ENCODE measurements around the gene AMT.
A peak's percentile ranks its signal among the peaks of the same experiment; 100 is the strongest.

The AMT gene

DNA sequence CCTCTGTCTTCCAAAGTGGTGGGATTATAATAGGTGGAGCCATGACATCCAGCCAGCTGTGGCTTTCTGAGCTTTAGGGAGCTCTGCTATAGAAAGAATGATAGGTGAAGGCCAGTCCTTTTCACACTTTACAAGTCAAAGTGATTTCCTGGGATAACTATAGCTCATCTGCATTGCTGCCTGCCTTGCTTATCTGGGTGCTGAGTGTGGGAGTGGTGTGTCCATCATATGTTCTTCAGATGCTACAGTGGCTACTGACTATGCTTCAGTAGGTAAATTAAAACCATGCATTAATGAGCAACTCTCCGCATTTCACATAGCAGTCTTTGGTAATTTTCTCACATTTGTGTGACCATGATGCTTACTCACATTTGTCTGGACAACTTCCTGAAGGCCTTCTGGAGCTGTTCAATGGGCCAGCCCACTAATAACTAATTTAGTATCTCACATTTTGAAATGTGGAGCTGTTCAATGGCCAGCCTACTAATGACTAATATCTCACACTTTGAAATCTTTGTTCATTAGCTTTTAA is 33.9 kb downstream of the AMT start:
- DNase-seq = no peak

- DNase-seq = no peak
These were observed 34.6 kb downstream of the AMT start for GRCh38 chr3:49387721-49388120.

DNA sequence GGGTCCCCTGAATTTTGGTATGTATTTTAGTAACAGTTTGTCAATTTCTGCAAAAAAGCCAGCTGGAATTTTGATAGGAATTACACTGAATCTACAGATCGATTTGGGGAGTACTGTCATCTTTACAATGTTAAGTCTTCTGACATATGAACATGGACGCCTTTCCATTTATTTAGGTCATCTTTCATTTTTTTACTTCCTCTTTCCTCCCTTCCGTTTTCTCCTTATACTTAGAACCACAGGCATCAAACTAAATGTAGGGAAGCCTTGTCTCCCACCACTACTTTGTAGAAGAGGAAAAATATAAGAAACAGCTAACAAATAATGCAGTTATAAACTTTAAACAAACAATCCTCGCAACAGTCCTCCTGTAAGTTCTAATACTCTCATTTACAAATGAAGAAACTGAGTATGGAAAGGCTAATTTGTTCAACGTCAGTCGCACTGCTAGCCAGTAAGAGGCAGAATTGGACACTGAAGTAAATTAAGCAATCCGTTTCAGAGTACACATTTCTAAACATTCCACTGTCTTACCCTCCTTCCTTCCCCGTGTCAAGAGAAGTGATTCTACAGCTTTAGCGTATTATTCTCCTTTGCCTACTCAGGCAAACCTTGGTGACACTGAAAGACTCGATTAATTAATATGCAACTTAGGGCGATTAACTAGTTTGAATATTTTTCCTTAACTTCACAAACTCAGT is 36.1 kb downstream of the AMT start:
- no peak for DNase-seq

GRCh38 chr3:49385617-49386016 is 36.7 kb downstream of the AMT start:
- DNase-seq = no peak

GRCh38 chr3:49383387-49383786 is 38.9 kb downstream of the AMT start:
- no peak for DNase-seq

GRCh38 chr3:49378249-49378895 is 43.9 kb downstream of the AMT start:
- no peak for DNase-seq

- DNase-seq = peak; percentile 50
These were observed 44.8 kb downstream of the AMT start for GRCh38 chr3:49377483-49377882.

- no peak for DNase-seq
These were observed 50.3 kb downstream of the AMT start for GRCh38 chr3:49371946-49372345.

DNA sequence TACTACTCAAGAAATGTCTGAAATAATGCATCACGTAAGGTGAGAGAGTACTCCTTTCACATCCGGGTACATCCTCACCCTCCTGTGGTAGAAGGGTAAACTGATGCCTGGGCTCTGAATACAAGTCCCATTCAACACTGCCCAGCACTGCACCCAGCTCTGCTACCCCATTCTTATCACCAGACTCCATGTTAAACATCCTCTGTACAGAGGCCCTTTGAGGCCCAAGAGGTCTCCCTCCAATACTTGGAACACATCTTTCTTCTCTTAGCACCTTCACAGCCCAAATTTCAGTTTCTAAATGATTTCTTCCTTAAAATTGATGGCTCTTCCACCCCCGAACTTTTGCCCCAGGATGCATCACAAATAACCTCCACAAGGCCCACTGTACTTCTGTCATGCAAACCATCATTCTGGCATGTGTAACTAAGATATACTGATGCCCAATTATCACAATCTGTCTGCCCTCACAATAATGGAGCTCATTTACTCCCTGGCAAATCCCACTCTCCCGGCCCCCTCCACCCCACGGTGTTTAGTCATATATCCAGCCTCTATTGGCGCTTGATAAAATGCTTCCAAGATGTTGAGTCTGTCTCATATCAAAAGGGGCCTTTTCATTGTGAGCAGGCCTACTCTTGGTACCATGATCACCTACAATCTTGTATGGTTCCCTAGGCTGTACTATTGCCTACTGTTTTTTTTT is 51.5 kb downstream of the AMT start:
- DNase-seq = no peak

All from CD4-positive, alpha-beta T cell treated with Interleukin-17A for 4 hours (primary cell).